Spleen (tissue), 7 donors: ENCODE results near the gene KLHL5.

Source experiments
- CTCF ChIP-seq, 11 experiments: fragments of 200-600 bp in 7 of 11; fragments of 450-650 bp in 4 of 11; sonication (generic) in 4 of 11; IDR thresholded peaks in 8 of 11; conservative IDR thresholded peaks in 3 of 11; 1 replicate in 7 of 11; 2 replicates in 4 of 11; pipeline versions ENCODE4 v1.4.0 to v1.8.0; 2016 to 2021; ENCODE audit warnings: antibody characterized with exemption in 11 of 11, inconsistent platforms in 4 of 11, mild to moderate bottlenecking in 1 of 11
- POLR2A ChIP-seq, 3 donors: fragments of 450-650 bp; IDR thresholded peaks; one replicate each; pipeline ENCODE4 v1.5.1; 2017; ENCODE audit warnings: antibody characterized with exemption in 3 of 3, mild to moderate bottlenecking in 1 of 3
- donor health status: DM: no; HTN: no; CAD: no; lungs with moderate emphysema.
- donor health status: DM: no; HTN: no; CAD: no.
- donor health status: DM: no; HTN: no; CAD: no.

DNA sequence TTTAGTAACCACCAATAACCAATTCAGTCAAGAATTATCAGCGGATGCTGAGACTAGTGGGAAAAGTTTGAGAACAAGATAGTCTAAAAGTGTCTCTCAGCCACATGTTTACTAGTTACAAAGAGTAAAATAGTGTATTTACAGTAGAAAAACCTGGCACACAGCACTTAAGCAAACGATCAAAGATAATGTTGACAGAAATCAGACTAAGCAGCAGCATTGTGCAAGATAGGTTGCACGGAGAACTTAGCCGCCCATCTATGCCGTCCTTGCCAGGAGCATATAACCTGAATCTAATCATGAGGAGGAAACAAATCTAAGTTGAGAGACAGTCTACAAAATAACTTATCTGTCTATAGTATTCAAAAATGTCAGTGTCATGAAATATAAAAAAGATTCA is 35.3 kb downstream of the KLHL5 start:
- TF ChIP-seq CTCF (IDR thresholded peaks at IDR 0.05 in 8 of 11, conservative IDR thresholded peaks at IDR 0.05 in 3 of 11) (no peak), POLR2A (IDR thresholded peaks at IDR 0.05) (no peak)
